ENCODE data around the gene ABR.
"Not testable (repeated sequence)": the region's sequence is repeated elsewhere in the genome, so short reads cannot be mapped to it uniquely, and the experiment has no call there.

ABR gene

DNA sequence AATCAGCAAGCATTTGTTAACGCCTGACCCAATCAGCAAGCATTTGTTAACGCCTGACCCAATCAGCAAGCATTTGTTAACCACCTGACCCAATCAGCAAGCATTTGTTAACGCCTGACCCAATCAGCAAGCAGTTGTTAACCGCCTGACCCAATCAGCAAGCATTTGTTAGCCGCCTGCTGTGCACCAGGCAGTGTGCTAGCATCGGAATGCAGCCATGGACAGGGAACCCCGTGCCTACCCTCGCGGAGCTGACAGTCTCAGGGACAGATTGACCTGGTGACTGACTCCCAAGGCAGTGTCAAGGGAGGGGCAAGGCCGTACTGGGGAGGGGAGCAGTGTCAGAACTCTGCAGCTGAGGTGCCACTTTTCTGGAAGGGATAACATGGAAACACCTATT is 66.9 kb downstream of the ABR start:
- DNase-seq, result no peak

DNA sequence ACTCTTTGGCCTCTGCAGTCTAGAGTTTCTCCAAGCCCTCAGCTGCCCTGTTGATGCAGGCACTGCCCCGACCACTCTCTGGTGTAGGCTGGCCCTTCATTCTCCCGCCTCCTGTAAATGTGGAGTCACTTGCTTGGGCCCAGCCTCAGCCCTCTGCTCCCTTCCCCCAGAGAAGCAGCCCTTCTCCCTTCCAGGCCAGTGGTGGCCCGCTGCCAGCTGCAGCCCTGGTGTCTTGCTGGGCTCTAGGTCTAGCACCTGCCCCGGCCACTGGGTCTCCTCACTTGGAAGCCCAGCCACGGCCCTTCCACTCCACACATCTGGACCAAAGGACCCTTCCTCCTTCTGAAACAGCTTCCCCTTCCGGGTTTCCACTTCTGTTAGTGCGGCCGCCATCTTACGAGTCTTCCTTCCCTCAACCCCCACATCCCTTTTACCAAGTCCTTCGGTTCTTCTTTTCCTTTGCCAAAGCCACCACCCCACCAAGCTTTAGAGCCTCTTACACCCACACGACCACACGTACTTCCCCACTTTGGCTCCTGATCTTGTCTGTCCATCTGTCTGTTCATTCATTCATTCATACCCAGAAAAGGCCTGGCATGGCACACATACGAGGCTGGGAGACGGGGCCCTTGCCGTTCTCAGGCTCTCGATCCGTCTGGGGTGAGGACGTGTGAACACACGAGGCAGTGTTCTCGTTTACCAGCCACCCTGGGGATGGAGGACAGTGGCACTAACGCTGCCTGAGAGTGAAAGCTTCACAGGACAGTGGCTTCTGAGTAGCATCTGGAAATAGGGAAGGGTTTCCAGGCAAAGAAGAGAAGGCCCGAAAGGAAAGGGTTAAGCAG is 68.0 kb downstream of the ABR start:
- DNase-seq, result no peak

DNA sequence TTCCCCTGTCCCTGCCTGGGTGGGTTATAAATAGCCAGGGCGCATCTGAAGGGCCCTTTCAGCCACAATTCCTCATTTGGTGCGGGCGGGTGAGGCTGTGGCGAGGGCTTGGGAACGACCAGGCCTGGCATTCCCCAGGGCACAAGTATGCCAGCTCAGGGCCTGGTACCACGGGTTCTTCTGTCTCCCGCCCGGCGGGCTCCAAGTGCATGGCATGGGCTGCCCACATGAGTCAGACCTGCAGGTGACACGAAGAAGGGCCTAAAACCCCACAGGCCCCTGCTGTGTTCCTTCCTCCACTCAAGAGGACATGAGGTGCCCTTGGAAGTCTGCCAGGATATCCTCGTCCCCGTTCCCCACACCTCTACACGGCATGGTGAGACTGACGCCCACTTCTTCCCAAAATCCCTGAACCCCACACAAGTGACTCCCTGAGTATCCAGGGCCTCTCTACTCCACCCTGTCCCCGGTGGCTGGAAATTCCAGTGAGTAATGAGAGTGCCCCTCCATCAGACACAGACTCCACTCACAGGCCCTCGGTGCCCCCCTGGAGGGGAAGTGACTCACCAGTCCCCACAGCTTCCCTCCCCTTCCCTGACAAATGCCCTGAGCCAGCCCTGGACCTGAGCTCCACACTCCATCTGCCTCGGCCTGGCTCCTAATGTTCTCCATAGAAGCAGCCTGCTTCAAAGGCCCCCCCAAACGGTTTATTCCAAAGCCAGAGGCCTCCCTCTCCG is 68.8 kb downstream of the ABR start:
- DNase-seq, result no peak

DNA sequence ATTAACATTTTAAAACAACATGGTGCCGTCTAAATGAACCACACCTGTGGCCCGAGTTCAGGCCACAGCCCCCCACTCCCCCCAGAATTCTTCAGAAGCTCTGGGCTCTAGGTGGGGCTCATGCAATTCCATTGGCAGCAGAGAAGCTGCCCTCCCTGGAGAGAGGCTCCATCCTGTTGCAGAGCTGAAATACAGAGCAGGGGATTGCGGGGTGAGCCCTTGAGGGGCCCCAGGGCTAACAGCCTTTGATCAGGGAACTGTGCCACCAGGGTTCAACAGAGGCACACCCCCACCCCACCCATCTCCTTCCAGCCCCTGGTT is 69.3 kb downstream of the ABR start:
- no peak for DNase-seq

DNA sequence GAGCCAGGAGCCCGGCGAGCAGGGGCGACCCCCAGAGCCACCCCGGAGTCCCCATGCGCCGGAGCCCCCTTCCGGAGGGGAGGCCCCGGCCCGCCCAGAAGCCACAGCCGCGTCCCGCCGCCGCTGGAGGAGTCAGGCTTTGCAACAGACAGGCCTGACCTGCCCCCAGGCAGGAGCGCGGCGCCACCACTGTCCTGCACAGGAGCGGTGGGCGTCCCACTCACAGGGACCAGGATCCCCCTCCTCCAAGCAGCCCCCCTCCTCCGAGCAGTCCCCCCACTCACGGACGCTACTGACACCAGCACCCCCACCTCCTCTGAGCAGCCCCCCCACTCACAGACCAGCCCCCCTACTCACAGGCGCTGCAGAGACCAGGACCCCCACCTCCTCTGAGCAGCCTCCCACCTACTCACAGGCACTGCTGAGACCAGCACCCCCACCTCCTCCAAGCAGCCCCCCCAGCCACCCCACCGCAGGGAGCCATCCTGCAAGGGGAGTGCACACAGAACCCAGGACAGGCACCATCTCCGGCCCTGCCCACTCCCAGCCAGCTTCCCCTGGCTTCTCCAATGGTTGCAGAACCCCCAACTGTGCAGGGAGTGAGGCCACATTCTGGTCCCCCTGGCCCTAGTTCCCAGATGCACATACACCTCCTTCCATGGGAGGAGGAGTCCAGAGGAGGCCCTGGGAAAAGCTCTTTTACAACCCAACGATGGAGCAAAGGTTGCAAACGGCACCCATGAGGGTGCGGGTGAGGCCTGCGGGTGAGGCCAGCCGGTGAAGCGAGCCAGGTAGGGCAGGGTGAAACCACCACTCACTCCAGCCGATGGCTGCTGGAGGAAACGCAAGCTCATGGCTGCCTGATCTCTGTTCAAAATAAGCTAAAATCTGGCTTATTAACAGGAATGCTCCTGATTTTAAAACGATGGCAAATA is 69.9 kb downstream of the ABR start:
- no peak for DNase-seq

DNA sequence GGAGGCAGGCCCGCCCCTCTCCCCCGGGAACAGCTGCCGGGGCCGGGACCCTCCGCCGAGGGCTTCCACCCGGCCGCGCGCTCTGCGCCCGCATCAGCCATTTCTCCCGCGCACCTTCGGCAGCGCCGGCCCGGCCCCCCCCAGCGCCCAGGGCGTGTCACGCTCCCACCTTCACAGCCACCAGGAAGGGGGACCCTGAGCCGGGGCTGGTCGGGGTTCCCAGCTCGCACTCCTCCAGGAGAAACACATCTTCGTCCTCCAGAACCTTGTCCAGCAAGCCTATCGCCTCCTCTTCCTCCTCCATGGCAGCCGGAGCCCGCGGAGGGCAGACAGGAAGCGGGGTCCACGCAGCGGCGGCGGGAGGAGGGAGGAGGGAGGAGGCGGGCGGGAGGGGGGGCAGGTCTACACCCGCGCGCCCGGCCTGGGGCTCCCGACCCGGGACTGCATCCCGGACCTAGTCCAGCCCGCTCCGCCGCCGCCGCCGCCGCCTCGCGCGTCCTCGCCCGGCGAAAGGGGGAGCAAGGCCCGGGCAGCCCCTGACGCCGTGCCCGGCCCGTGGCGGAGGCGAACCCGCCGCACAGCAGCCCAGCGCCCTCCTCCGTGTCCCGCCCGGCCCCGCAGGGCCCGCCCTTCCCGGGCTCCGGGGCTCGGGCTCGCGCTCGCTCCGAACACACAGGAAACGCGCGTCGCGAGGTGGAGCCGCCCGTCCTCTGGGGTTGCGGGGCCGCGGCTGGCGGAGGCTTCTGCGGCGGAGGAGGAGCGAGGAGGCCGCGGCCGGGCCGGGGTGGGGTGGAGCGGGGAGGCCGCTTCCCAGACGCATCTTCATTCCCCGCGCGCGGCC is 70.8 kb downstream of the ABR start:
- DNase-seq, result no peak

DNA sequence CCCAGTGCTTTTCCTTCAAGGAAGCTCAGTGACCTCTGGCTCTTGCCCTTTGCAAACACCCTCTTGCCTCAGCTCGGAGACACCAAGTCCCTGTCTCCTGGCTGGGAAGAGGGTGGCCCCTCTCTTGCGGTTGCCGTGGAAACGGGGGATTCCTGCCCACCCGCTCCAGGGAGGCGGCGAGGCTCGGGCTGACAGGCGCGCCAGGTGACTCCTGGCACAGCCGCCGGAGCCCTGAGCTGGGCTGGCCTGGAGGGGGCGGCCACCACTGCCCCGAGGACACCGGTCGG is 71.4 kb downstream of the ABR start:
- no peak for DNase-seq

DNA sequence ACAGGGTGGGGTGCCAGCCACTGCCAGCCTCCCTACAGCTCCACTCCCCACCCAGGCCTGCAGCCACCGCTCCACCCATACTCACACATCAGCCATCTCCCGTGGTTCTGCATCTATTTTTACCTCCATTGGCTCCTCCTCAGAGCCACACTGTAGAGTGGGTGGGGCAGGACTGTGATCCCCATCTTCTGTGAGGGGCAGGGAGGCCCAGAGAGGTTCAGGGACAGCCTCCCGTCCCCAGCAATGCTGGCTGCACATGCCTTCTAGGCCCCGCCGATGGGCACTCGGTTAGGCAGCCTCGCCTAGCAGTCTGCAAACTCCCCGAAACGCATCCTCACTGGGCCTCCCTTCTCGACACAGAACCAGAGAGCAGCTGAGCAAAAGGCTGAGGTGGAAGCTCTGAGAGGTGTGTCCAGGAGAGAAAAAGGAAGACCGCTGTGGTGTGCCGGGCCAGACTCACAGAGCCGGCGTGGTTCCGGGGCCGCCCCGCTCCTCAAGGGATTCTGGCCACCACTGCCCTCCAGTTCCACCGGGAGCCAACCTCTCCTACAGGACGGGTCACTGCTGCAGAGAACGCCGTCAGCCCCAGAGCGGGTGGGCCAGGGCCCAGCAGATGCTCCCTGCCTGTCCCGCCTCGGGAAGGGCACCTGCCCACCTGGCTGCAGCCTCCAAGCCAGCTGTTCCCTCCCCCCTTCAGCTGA is 71.9 kb downstream of the ABR start:
- DNase-seq, result no peak

DNA sequence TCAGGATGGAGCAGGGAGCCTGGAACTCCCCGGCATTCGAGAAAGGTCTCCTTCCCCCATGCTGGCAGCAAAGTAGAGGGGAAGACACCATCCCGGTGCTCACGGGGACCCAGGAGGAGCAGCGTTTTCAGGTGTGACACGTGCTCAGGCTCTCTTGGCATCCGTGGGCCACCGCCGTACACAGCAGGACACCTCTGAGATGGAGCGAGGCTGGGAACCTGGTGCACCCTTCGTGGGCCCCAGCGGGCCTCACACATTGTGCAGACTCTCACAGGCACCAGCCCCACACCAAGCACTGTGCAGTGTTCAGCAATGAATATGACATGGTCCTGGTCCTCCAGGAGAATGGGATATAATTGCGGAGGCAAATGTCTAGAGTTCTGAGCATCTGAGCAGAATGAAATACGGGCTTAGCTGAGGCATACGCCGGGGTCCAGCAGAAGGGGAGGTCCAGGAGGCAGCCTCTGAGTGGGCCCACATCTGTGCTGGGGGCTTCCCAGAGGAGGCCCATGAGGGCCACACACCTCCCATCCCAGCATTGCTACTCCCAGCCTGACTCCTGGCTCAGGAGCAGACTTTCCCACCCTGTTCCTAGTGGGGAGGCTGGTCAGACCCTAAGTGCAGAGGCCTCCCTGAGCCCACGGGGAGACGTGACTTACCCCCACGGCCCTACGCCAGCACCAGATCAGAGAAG is 72.6 kb downstream of the ABR start:
- DNase-seq, result no peak

DNA sequence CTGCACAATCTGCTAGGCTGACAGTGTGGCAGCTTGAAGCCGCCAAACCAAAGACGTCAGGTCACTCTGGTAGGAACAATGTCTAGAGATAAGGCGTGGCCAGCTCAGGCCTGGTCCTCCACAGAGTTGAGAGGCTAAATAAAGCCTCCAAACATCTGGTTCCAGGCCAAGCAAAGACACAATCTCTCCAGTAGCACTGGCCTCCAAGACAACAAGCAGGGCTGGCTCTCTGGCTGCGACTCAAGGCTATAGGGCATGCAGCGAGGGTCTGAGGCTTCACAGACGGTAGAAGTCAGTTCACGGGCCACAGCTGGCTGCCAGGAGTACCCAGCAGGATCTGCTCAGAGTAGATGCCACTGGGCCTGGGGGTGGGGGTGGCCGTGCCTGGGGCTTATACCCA is 75.6 kb downstream of the ABR start:
- no peak for DNase-seq

DNA sequence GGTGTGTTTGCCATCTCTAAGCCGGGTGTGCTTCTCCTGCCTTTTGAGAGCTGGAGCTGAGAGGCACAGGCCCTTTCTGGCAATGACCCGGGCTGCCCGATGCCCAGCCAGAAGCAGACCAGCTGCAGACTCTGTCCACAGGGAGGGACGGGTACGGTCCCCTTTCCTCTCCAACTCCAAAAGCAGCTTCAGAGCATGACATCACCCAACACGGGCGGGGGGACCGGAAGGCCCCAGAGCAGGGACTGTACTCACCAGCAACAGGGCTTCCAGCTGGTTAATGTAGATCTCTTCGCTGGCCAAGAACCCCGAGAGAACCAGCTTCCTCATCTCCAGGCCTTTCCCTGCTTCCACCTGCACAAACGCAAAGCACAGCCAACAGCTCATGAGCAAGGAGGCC is 79.4 kb downstream of the ABR start:
- DNase-seq, result no peak

DNA sequence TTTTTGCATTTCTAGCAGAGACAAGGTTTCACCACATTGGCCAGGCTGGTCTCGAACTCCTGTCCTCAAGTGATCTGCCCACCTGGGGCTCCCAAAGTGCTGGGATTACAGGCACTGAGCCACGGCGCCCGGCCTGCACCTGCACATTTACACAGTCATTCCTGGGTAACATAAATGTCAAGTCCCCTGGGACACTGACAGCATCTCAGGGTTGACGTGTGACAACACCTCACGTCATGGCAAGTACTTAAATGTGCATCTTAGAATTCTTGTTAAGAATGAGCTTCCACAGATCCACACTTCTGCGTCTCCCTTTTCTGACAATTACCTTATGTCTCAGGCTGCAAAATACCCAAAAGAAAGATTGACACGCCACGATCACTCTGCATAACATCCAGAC is 80.5 kb downstream of the ABR start:
- no peak for DNase-seq

DNA sequence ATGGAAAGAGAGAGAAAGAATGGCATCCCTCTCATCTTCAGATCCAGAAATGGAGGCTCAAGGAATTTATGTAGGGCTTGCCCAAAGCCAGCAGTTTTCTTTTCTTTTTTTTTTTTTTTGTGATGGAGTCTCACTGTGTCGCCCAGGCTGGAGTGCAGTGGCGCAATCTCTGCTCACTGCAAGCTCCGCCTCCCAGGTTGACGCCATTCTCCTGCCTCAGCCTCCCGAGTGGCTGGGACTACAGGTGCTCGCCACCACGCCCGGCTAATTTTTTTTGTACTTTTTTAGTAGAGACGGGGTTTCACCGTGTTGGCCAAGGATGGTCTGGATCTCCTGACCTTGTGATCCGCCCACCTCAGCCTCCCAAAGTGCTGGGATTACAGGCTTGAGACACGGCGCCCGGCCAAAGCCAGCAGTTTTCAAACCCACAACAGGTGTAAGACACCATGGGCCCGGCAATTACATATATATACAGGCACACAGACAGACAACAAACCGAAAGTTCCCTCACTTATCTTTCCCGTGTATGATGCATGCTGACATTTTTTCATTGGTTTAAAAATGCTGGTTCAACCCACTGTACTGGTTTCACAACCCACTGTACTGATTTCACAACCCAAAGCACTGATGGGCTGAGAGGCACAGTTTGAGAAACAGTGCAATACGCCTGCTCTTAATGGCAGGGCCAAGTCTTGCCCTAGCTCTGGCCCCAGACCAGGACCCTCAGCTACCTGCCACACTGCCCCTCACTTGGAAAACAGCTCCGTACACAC is 81.6 kb downstream of the ABR start:
- DNase-seq, result not testable (repeated sequence)

DNA sequence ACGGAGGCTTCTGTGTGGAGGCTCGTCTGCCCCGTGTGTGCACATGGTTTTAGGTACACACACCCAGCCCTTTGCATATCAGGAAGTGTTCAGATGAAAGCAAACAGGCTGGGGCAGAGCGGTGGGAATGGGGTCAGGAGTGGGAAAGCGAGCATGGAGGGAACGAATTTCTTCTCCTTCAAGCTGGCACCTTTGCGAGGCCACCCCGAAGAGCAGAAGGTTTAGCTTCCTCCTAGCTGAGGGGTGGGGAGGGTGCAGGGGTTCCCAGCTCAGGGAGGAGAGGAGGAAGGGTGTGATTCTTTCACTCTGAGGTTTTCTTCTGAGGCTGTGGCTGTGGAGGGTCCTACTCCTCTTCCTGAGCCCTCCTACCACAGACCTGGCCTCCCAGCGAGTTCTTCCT is 83.6 kb downstream of the ABR start:
- no peak for DNase-seq

DNA sequence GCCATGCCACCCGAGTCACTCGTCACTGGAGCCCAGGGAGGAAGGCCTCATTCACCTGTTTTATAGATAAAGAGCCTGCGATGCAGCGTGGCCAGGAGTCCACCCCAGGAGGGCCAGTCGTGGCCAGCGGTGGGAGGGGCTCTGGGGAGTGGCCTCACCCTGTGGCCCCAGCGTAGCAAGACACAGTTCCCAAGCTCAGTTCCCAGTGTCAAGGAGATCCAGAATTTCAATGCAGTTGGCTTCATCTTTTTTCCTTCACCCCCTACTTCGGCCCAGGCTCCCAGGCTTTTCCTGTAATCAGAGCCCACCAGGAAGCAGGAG is 84.0 kb downstream of the ABR start:
- DNase-seq, result no peak

DNA sequence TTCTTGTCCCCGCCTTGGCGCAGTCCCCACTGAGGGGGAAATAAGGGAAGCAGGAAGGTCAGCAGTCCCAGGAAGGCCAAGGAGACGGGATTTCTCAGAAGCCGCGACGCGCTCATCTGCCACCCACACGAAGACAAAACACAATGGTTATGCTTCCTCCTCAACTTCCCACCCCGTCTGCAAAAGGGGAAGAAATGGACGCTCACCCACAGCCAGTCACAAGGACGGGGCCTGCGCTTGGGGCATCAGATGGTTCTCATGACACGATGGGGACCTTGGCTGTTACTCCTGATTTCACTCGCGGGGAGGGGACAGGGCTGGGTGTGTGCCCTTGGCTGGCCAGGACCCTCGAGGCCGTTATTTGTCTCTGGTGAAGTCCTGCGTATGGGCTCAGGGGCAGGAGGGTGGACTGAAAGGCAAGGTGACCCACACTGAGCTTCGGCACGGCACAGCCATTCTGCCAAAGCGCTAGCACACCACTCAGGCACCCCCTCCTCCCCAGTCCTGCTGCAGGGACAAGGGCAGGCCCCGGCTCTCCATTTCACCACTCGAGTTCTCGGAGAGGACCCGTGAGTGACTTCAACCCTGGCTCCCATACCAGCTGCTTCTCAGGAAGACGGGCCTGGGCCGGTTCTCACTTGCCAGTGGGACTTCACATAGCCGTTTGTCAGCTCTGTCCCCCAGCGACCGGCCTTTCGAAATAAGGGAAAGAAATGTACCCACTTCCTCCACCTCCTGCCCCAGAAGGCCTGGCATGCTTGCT is 84.5 kb downstream of the ABR start:
- no peak for DNase-seq

DNA sequence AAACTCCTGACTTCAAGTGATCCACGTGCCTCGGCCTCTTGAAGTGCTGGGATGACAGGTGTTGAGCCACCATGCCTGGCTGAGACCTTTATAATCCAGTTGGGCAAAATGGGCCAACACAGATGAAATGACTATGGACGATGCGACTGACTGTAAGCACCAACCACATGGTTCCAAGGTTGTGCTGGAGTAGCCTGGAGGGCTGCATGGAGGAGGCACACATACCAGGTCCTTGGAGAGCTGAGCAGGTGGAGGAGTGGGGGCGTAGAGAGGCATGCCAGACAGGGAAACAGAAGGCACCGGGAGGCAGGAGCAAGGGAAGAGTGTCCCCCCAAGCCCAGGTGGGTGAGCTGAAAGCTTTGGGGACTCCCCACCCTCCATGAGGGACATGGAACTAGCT is 85.2 kb downstream of the ABR start:
- no peak for DNase-seq

DNA sequence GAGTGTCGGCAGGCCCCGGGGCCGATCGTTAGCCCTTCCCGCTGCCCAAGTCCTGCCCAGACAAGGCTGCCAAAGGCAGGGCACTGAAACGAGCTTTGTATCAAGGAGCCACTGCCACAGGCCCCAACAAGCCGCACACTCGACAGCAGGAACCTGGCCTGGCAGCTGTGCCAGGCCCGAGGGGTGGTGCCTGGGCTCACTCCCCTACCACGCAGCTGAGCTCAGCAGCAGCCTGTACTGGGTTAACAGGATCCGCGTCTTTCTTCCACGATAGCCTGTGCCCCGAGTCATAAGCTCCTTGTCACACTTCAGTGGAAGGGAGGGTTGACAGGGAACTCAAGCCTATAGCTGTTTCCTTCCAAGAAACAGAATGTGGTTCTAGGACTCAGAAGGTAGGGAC is 87.9 kb downstream of the ABR start:
- DNase-seq, result no peak

DNA sequence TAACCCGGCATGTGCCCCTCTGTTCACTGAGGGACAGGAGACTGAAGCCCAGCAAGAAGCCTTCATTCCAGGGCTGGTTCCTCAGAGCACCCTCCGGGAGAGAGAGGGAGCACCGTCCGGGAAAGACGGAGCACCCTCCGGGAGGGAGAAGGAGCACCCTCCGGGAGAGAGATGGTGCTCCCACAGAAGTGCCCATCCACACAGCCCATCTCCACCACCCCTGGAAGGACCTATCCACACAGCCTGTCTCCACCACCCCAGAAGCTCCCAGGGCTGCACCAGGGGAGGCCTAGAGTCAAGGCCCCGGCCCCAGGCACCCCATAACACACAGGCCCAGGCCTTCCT is 88.6 kb downstream of the ABR start:
- DNase-seq, result no peak

DNA sequence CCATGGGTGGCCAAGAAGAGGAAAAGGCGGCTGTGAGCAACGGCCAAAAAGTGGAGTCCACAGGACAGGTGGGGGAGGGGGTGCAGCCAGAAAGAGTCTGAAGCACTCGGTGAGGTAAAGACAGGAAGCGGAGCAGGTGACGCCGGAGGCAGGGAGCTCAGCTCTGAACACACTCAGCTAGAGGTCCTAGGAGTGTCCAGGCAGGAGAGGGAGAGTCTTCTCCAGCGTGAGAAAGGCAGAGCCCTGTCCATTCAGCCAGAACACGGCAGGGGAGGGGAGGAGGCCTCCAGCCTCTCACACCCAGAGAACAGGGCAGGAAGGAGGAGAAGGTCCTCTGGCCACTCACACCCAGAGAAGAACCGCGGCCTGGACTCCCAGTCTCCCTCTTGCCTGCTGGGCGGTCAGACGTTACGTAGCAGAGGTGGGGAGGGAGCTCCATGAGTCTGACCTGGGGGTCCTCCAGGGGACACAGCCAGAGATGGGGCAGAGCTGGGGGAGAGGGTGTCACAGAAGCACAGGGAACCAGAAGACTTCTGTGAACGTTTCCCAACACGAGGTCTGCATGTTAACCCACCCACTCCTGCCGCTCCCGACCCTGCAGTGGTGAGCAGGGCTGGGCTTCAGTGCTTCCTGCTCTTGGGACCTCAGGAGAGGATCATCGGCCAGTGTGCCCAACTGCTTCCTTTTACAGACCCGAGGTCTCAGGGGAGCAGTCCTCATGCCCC is 89.2 kb downstream of the ABR start:
- no peak for DNase-seq
